IPS DF 19.7 (cell line): ENCODE data around the gene IL16.

Experiments used
- DNase-seq: peaks from one replicate; pipeline ENCODE4 v3.0.0-alpha.2; 2013; ENCODE audit warnings: low read depth, low spot score

Gene IL16

GRCh38 chr15:81174125-81174791 is 22.4 kb upstream of the IL16 start:
- DNase-seq, result no peak

GRCh38 chr15:81174792-81175327 is 21.8 kb upstream of the IL16 start:
- DNase-seq, result no peak

GRCh38 chr15:81175496-81175895 is 21.2 kb upstream of the IL16 start:
- DNase-seq, result no peak

DNA sequence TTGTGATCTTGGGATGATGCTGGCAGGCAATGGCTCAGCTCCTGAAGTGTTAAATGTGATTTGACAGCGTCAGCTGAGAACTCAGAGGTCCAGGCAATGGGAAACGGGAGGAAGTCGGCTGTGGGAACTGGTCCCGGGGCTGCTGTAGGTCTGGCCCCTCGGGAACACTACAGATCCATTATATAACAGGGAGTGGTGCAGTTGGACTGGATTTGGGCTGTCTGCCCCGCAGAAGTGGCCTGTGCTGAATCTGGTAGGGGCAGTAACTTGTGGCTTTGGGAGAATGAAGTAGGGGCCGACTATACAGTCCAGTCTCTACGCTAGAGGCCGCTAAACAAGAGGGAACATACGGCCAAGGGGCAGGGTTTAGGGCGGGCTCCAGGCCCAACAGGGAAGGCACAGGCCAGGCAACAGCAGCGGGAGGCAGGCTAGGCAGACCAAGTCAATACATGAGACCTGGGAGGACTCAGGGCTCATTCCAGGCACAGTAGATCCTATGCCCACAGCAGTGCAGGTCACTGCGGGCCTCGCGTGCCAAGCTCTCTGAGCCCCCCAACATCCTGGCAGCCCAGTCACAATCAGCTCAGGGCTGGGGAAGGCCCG is 20.3 kb upstream of the IL16 start:
- DNase-seq, result no peak

DNA sequence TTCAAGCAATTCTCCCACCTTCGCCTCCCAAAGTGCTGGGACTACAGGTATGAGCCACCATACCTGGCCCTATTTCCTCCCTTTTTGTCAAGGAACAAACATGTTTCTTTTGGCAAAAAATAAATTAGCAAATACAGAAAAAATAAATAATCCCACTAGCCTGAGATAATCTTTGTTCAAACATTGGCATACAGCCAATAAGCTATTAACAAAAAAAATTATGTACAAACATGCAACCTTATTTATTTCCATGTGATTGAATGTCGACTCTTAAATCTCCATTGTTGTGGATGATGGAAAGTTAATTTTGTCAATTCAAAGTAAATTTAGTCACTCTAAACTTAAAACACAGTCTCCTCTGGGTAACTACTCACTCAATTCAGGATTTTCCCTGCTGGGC is 18.3 kb upstream of the IL16 start:
- no peak for DNase-seq

DNA sequence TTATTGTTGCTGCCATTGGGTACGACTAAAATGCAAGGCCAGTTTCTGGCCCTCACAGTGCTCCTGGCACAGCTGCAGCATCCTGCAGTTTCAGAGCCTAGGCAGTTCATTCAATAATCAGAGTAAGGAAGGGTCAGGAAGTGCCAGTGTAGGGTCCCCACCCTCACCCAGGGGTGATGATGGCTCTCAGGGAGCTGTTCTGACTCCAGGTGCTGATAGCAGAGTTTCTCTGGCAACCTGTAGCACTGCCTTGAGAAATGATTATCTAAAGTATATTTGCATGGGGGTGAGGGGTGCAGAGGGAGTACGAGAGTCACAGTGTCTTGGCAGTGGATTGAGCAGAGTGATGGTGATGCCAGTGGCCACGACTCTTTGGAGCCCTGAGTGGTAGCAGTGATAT is 15.5 kb upstream of the IL16 start:
- no peak for DNase-seq

GRCh38 chr15:81182031-81182755 is 14.5 kb upstream of the IL16 start:
- DNase-seq, result no peak

DNA sequence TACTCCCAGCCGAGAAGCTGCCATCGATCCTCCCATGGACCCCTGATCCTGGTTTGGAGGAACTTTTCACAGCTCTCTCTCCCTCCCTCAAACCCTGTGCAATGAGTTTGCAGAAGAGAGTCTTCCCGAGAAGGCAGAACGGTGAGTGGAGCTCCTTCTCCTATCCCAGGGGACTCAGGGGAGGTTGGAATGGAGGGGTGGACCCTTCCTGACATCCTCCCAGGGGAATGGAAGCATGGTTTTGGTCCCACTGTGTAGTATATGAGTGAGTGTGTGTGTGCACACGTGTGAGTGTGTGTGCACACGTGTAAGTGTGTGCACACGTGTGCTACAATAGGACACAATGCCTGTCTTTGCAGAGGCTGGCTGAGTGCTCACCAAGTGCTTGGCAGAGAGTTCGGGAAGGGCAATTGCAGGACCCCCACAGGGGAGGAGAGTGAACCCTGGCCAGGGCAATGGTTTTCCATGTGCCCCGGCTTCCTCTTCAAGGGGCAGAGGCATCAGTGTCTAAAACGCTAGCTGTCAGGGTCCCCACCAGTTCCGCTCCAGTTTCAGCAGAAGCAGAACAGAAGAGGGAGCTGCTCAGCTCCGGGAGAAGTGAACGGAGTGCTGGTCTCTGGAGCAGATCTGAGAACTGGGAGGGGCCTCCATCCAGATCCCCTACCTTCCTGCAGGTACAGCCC is 13.8 kb upstream of the IL16 start:
- no peak for DNase-seq

- DNase-seq, result no peak
Measured at GRCh38 chr15:81183439-81183775, 13.3 kb upstream of the IL16 start.

DNA sequence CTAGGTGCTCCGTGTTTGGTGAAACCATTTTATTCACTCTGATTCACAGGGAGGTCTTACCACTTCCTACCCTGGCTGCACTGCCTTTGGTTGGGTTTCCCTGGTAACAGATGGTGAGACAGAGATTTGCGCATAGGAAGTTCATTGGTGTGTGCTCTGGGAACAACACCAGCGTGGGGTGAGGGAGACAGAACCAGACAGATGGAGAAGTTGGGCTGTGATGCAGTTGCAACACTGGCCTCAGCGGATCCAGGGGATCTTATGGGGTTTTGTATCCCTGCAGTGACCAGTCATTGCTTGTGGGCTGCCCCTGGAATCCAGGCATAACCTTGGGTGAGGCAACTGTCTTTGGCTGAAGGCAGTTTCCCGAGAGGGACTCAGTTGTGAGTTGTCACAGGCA is 12.5 kb upstream of the IL16 start:
- no peak for DNase-seq

GRCh38 chr15:81185631-81186295 is 10.9 kb upstream of the IL16 start:
- no peak for DNase-seq

- DNase-seq, result no peak
Measured at GRCh38 chr15:81188354-81188753, 8.3 kb upstream of the IL16 start.

- no peak for DNase-seq
Measured at GRCh38 chr15:81189583-81190283, 6.9 kb upstream of the IL16 start.

DNA sequence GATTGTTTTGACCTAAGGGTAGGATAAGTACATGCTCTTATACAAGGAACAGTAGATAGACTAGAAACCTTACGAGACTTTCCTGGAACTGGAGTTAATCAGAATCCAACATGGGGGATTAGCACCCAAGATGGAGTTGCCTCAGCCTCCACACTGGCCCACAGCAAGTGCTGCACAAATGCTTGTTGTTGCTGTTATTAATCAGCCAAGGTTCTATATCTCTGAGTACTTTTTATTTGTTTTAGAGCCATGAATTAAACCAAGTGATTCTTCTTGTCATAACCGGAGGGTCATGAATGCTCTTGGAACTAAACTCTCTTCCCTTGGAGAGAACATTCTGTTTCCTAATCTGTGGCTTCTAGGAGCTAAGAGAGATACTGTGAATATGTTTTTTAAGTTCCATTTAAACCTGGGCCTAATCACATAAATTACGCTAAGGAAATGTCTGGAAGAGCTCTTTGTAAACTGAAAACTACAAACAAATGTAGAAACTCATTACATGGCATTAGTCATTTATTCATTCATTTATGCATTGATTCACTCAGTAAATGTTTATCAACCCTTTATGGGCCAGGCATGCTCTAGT is 5.7 kb upstream of the IL16 start:
- no peak for DNase-seq

GRCh38 chr15:81191701-81192100 is 5.0 kb upstream of the IL16 start:
- DNase-seq, result no peak

- DNase-seq, result no peak
Measured at GRCh38 chr15:81194723-81195122, 2.0 kb upstream of the IL16 start.

GRCh38 chr15:81195339-81195864 is 1.3 kb upstream of the IL16 start:
- DNase-seq, result no peak

- no peak for DNase-seq
Measured at GRCh38 chr15:81197255-81197630, 564 bp downstream of the IL16 start.

DNA sequence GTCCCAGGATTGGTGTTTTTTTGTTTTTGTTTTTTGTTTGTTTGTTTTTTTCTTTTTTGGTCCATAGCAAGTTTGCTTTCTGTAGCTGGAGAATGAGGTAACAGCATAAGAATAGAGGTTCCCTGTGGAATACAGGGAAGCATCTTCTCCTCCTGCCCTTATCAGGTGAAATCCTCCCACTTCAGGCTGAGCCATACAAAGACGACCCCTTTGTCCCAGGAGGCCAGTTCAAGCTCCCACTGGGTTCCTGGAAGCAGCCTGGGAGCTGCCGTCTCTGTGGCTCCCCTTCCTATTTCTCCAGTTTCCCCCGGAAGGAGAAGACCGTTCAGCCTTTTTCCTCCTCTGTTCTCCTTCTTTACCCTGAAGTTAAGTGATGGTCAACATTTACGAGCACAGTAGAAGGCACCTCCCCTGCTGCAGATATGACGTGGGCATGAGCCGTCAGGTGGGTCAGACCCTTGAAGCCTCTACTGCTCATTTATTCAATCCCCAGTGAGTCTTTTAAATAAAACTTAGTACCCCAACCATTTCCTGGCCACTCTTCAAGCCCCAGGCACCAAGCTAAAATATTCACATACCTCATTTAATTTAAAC is 1.1 kb downstream of the IL16 start:
- DNase-seq, result no peak
